Measurements from ENCODE around the gene PLCD3. TPM values are rescaled to one million over a fixed set of nuclear protein-coding genes. Genes with fewer than 3 reads are reported as not detected.

PLCD3 gene
- total and polyA plus RNA-seq, 2 donors (not counting 1 experiment from before 2014, with no cell fraction given), result 32.8 to 59.8 TPM

GRCh38 chr17:45164734-45165269 is 32.5 kb upstream of the PLCD3 start:
- no peak overlapping the region for H3K4me3 ChIP-seq (replicated peaks in 1 of 4; ENCODE audit: control extremely low read depth in 1 of 4, insufficient read depth in 1 of 4, low read depth in 3 of 4, low read length in 4 of 4)
- no peak overlapping the region for H3K9ac ChIP-seq (ENCODE audit: insufficient read depth, low read length)
- no peaks in the 10 kb centered on the region for H3K27me3 ChIP-seq (ENCODE audit: control insufficient read depth, insufficient read depth, low read length)
- H3K4me1 ChIP-seq (ENCODE audit: control insufficient read depth, extremely low read depth, insufficient read depth, low read length), result peaks cover 5% of the 10 kb centered on the region
- H3K27ac ChIP-seq (ENCODE audit: insufficient read depth, low read length), result no peak overlapping the region
- no peak for DNase-seq (ENCODE audit: low read depth in 2 of 2)
- H3K9me3 ChIP-seq (ENCODE audit: control insufficient read depth, insufficient read depth, low read depth, low read length), result no peaks in the 10 kb centered on the region
- H3K4me2 ChIP-seq (ENCODE audit: extremely low read depth, insufficient read depth, low read length), result no peak overlapping the region
- no peaks in the 10 kb centered on the region for H4K20me1 ChIP-seq (ENCODE audit: control insufficient read depth, extremely low read depth, insufficient read depth, low read length)
- no peaks in the 10 kb centered on the region for H3K36me3 ChIP-seq (ENCODE audit: control insufficient read depth, insufficient read depth, low read length)
- TF ChIP-seq, protein P1, sequence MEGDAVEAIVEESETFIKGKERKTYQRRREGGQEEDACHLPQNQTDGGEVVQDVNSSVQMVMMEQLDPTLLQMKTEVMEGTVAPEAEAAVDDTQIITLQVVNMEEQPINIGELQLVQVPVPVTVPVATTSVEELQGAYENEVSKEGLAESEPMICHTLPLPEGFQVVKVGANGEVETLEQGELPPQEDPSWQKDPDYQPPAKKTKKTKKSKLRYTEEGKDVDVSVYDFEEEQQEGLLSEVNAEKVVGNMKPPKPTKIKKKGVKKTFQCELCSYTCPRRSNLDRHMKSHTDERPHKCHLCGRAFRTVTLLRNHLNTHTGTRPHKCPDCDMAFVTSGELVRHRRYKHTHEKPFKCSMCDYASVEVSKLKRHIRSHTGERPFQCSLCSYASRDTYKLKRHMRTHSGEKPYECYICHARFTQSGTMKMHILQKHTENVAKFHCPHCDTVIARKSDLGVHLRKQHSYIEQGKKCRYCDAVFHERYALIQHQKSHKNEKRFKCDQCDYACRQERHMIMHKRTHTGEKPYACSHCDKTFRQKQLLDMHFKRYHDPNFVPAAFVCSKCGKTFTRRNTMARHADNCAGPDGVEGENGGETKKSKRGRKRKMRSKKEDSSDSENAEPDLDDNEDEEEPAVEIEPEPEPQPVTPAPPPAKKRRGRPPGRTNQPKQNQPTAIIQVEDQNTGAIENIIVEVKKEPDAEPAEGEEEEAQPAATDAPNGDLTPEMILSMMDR (conservative IDR thresholded peaks at IDR 0.05 in 1 of 2, IDR thresholded peaks at IDR 0.05 in 1 of 2; ENCODE audit: low read depth in 1 of 2, low read length in 2 of 2), result no peak
- no peak for TF ChIP-seq EZH2 (IDR thresholded peaks at IDR 0.05; ENCODE audit: low read length, missing control alignments)
- peaks cover 15% of the 10 kb centered on the region for H3K79me2 ChIP-seq (ENCODE audit: control insufficient read depth, insufficient read depth, low read length)
- H2AFZ ChIP-seq (ENCODE audit: low read length), result no peak overlapping the region

DNA sequence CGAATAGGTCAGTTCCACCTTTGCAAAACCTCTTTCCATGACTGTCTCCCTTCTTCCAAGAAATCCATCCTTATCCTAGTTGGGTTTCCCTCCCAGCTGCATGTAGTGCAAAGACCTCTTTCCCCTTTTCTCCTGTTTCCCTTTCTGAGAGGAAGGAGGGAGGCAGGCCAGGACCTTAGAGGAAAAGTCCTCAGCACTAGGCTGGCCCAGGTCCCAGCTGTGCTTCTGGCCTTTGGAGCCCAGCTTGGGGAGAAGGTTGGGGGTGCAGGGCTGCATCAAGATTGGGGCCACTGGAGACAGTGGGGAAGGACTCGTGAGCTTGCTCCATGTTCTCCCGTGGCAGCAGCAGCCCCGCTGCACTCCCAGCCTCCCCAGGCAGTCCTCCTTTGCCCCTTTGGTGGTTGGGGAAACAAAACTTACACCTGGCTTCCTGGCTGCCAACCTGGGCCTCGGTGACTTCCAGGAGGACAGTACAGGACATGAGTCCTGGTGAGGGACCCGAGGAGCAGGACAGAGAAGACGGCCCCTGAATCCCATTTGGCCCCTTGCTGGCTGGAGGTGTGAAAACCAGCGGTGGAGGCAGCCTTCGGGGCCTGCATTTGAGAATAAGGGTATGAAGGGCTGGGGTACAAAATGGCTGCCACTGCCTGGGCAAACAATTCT is 29.8 kb upstream of the PLCD3 start:
- TF ChIP-seq, protein P1 (conservative IDR thresholded peaks at IDR 0.05 in 1 of 2, IDR thresholded peaks at IDR 0.05 in 1 of 2; ENCODE audit: low read depth in 1 of 2, low read length in 2 of 2), result no peak
- no peak for TF ChIP-seq EZH2 (IDR thresholded peaks at IDR 0.05; ENCODE audit: low read length, missing control alignments)
- H3K27ac ChIP-seq (ENCODE audit: insufficient read depth, low read length), result peak overlapping the region; percentile 7
- H3K27me3 ChIP-seq (ENCODE audit: control insufficient read depth, insufficient read depth, low read length), result no peaks in the 10 kb centered on the region
- H3K4me3 ChIP-seq (replicated peaks in 1 of 4; ENCODE audit: control extremely low read depth in 1 of 4, insufficient read depth in 1 of 4, low read depth in 3 of 4, low read length in 4 of 4), result peak overlapping the region; percentile 27 to 73 (median 46)
- H2AFZ ChIP-seq (ENCODE audit: low read length), result peak overlapping the region; percentile 65
- H3K9ac ChIP-seq (ENCODE audit: insufficient read depth, low read length), result no peak overlapping the region
- peak overlapping the region; percentile 98 for H3K4me2 ChIP-seq (ENCODE audit: extremely low read depth, insufficient read depth, low read length)
- H4K20me1 ChIP-seq (ENCODE audit: control insufficient read depth, extremely low read depth, insufficient read depth, low read length), result no peaks in the 10 kb centered on the region
- no peaks in the 10 kb centered on the region for H3K36me3 ChIP-seq (ENCODE audit: control insufficient read depth, insufficient read depth, low read length)
- no peaks in the 10 kb centered on the region for H3K9me3 ChIP-seq (ENCODE audit: control insufficient read depth, insufficient read depth, low read depth, low read length)
- no peak for DNase-seq (ENCODE audit: low read depth in 2 of 2)
- H3K79me2 ChIP-seq (ENCODE audit: control insufficient read depth, insufficient read depth, low read length), result peaks cover 37% of the 10 kb centered on the region
- H3K4me1 ChIP-seq (ENCODE audit: control insufficient read depth, extremely low read depth, insufficient read depth, low read length), result peaks cover 9% of the 10 kb centered on the region

DNA sequence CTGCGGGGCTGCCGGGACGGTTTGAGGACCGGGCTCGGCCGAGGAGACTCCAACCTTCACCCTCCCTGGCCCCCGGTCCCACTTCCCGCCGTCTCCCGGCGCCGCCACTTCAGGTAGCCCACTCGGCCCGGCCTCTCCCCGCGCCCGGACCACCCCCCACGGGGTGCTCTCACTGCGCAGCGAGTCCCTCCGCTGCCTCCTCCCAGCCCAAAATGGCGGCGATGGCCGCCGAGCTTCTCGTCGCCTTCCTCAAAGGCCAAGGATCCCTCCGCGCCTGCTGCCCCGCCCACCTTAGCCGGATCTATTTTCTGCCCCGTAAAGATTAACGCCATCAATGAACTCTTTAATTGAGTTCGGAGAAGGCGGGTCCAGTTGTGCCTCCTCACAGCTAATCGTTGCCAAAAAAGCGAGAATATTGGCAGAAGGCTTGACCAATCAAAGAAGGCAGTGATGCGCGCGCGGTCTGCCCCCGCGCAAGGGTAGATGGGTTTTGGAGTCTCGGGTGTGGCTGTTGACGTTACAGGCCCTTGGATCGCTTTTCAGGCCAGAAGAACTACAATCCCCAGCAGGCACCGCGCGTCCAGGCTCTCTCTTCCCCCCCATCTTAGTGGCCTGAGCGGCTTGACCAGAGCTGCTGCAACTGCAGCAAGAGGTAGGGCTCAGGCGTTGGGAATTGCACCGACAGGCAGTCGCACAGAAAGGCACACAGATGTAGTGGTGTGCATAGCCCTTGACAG is 29.1 kb upstream of the PLCD3 start, which contains the start of gene HEXIM2:
HEXIM2 (plus strand) TSS at position 588 of the 737 bp plus-strand sequence. CDS start 919 bp downstream, outside the sequence.
- Histone ChIP-seq H3K4me1 (ENCODE audit: control insufficient read depth, extremely low read depth, insufficient read depth, low read length) (peaks cover 9% of the 10 kb centered on the region), H3K4me3 (replicated peaks in 1 of 4; ENCODE audit: control extremely low read depth in 1 of 4, insufficient read depth in 1 of 4, low read depth in 3 of 4, low read length in 4 of 4) (peak within 1 kb of the TSS; percentile 86 to 98 (median 94)), H3K36me3 (ENCODE audit: control insufficient read depth, insufficient read depth, low read length) (no peaks in the 10 kb centered on the region), H3K27me3 (ENCODE audit: control insufficient read depth, insufficient read depth, low read length) (no peaks in the 10 kb centered on the region), H3K79me2 (ENCODE audit: control insufficient read depth, insufficient read depth, low read length) (peaks cover 37% of the 10 kb centered on the region), H3K27ac (ENCODE audit: insufficient read depth, low read length) (peak within 1 kb of the TSS; percentile 100), H4K20me1 (ENCODE audit: control insufficient read depth, extremely low read depth, insufficient read depth, low read length) (no peaks in the 10 kb centered on the region), H3K4me2 (ENCODE audit: extremely low read depth, insufficient read depth, low read length) (peak within 1 kb of the TSS; percentile 98), H3K9me3 (ENCODE audit: control insufficient read depth, insufficient read depth, low read depth, low read length) (no peaks in the 10 kb centered on the region), H3K9ac (ENCODE audit: insufficient read depth, low read length) (peak within 1 kb of the TSS; percentile 100), H2AFZ (ENCODE audit: low read length) (peak within 1 kb of the TSS; percentile 65)
- DNase-seq (ENCODE audit: low read depth in 2 of 2), result peak; percentile 100
- TF ChIP-seq, protein P1 (conservative IDR thresholded peaks at IDR 0.05 in 1 of 2, IDR thresholded peaks at IDR 0.05 in 1 of 2; ENCODE audit: low read depth in 1 of 2, low read length in 2 of 2), result no peak
- TF ChIP-seq EZH2 (IDR thresholded peaks at IDR 0.05; ENCODE audit: low read length, missing control alignments), result no peak
